ENCODE results near the gene DAP. TPM values are rescaled to one million over a fixed set of nuclear protein-coding genes. Genes with fewer than 3 reads are reported as not detected.

Gene DAP
- total RNA-seq, 1 donor from 2014 or later: 74.4 TPM

DNA sequence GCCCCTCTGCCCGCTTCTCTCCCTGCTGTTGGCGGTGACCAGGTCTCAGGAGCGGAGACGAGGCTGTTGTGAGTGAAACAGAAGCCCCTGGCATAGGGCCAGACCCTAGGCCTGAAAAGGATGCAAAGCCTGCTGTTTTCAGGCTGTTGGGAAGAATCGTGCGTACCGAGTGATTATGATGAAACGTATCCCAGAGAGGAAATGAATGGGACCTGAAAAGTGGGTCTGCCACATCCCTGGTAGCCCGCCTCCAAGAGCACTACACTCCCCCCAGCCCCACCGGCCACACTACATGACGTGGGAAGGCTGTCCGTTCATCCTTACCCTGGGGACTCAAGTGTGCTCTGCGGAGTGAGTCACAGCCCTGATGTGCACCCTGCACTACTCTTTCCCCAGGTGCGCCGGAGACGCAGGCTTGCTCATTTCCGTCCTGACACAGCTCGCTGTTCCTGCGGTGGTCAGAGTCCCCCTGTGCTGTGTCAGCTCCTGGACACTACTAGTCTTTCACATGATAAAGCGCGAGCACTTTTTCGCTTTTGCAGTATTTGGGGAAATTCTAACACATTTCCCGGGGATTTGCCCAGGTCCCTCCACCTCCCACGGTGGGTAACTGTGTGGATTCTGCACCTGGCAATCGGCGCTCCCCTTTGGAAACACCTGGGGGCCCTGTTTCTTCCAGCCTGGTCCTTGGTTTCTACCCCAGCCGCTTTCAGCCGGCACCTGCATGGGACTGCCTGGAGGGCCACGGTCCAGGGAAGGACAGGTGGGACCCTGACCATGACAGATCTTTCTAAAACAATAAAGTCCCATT, 105.7 kb downstream of the DAP start:
- Histone ChIP-seq H3K4me1 (peaks cover 17% of the 10 kb centered on the region), H3K36me3 (no peaks in the 10 kb centered on the region), H3K9me3 (no peaks in the 10 kb centered on the region), H3K27me3 (no peaks in the 10 kb centered on the region), H3K27ac (no peak overlapping the region), H3K4me3 (no peak overlapping the region)
- TF ChIP-seq POLR2A (IDR thresholded peaks at IDR 0.05) (no peak), POLR2AphosphoS5 (IDR thresholded peaks at IDR 0.05; ENCODE audit: insufficient read depth in 1 of 2, low read depth in 1 of 2) (no peak)
- TF ChIP-seq, protein P1, sequence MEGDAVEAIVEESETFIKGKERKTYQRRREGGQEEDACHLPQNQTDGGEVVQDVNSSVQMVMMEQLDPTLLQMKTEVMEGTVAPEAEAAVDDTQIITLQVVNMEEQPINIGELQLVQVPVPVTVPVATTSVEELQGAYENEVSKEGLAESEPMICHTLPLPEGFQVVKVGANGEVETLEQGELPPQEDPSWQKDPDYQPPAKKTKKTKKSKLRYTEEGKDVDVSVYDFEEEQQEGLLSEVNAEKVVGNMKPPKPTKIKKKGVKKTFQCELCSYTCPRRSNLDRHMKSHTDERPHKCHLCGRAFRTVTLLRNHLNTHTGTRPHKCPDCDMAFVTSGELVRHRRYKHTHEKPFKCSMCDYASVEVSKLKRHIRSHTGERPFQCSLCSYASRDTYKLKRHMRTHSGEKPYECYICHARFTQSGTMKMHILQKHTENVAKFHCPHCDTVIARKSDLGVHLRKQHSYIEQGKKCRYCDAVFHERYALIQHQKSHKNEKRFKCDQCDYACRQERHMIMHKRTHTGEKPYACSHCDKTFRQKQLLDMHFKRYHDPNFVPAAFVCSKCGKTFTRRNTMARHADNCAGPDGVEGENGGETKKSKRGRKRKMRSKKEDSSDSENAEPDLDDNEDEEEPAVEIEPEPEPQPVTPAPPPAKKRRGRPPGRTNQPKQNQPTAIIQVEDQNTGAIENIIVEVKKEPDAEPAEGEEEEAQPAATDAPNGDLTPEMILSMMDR (IDR thresholded peaks at IDR 0.05): no peak
- no peak for DNase-seq (ENCODE audit: extremely low spot score in 2 of 2)
- intact Hi-C loops (cut with DNase I): no loop called here

- intact Hi-C loops (cut with DNase I): no loop called here
- DNase-seq (ENCODE audit: extremely low spot score in 2 of 2): no peak
Measured at GRCh38 chr5:10654566-10654965, 106.5 kb downstream of the DAP start.

DNA sequence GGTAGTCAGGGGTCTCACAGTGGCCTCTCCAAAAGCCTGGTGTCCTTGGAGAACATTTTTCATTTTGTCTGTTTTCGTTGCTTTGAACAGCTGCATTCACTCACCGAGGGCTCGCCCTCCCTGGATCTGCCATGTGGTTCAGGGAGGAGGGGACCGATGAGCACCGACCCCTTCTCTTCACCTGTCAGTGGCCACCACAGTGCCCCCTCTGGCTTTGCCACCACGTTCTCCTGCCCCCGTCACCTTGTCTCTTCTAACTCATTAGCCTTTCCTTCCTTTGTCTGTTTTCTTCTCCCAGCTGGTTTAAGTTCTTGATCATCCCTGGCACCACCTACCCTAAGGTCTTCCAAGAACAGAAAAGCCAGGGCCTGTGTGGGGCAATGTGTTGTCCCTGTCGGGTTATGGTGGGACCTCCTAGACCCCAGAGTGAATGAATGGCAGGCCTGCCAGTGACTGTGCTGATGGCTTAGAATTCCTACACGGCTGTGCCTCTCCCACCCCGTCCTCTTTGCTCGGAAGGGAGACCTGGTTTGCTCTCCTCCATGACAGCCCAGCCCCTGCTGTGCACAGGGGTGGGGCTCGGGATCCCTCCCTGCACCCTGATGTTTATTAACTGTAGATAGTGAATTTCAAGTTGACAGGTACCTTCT, 107.2 kb downstream of the DAP start:
- no peak for DNase-seq (ENCODE audit: extremely low spot score in 2 of 2)
- H3K36me3 ChIP-seq: no peaks in the 10 kb centered on the region
- TF ChIP-seq, protein P1 (IDR thresholded peaks at IDR 0.05): no peak
- TF ChIP-seq POLR2AphosphoS5 (IDR thresholded peaks at IDR 0.05; ENCODE audit: insufficient read depth in 1 of 2, low read depth in 1 of 2) (no peak), POLR2A (IDR thresholded peaks at IDR 0.05) (no peak)
- H3K4me3 ChIP-seq: no peak overlapping the region
- H3K27ac ChIP-seq: no peak overlapping the region
- H3K4me1 ChIP-seq: peaks cover 17% of the 10 kb centered on the region
- H3K27me3 ChIP-seq: no peaks in the 10 kb centered on the region
- no peaks in the 10 kb centered on the region for H3K9me3 ChIP-seq
- intact Hi-C loops (cut with DNase I): no loop called here

More at GRCh38 chr5:10654566-10654965, 106.5 kb downstream of the DAP start:
- Histone ChIP-seq H3K27me3 (no peaks in the 10 kb centered on the region), H3K9me3 (no peaks in the 10 kb centered on the region), H3K4me3 (no peak overlapping the region), H3K36me3 (no peaks in the 10 kb centered on the region), H3K4me1 (peaks cover 17% of the 10 kb centered on the region), H3K27ac (no peak overlapping the region)
- TF ChIP-seq POLR2AphosphoS5 (IDR thresholded peaks at IDR 0.05; ENCODE audit: insufficient read depth in 1 of 2, low read depth in 1 of 2) (no peak), POLR2A (IDR thresholded peaks at IDR 0.05) (no peak)
- TF ChIP-seq, protein P1 (IDR thresholded peaks at IDR 0.05): no peak

DNA sequence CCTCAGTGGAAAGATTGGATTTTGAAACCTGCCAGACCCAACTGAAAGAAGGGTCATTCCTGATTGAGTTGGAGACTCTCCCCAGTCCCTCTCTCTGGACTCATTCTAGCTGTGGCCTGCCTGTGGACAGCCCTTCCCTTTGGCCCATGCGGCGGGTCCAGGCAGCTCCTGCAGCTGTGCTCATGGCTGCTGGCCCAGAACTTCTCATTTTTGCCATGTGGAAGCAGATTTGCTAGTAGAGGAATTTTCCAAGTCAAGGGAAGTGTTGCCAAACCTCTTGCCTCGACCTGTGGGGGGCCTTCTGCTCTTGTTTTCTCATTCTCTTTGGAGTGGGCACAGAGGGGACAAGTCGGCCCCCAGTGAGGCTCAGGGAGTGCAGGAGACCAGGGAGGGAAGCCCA, 108.0 kb downstream of the DAP start:
- intact Hi-C loops (cut with DNase I): no loop called here
- Histone ChIP-seq H3K4me1 (peaks cover 17% of the 10 kb centered on the region), H3K4me3 (no peak overlapping the region), H3K27ac (no peak overlapping the region), H3K9me3 (no peaks in the 10 kb centered on the region), H3K36me3 (no peaks in the 10 kb centered on the region), H3K27me3 (no peaks in the 10 kb centered on the region)
- TF ChIP-seq POLR2A (IDR thresholded peaks at IDR 0.05) (no peak), POLR2AphosphoS5 (IDR thresholded peaks at IDR 0.05; ENCODE audit: insufficient read depth in 1 of 2, low read depth in 1 of 2) (no peak)
- TF ChIP-seq, protein P1 (IDR thresholded peaks at IDR 0.05): no peak
- no peak for DNase-seq (ENCODE audit: extremely low spot score in 2 of 2)

GRCh38 chr5:10652606-10653005, 108.4 kb downstream of the DAP start:
- H3K27me3 ChIP-seq: no peaks in the 10 kb centered on the region
- no peaks in the 10 kb centered on the region for H3K36me3 ChIP-seq
- no peak for TF ChIP-seq POLR2AphosphoS5 (IDR thresholded peaks at IDR 0.05; ENCODE audit: insufficient read depth in 1 of 2, low read depth in 1 of 2)
- DNase-seq (ENCODE audit: extremely low spot score in 2 of 2): no peak
- peaks cover 17% of the 10 kb centered on the region for H3K4me1 ChIP-seq
- H3K4me3 ChIP-seq: no peak overlapping the region
- no peaks in the 10 kb centered on the region for H3K9me3 ChIP-seq
- H3K27ac ChIP-seq: no peak overlapping the region
- intact Hi-C loops (cut with DNase I): no loop called here
